HepG2 (cell line): ENCODE measurements around the gene SERINC4. TPM values are rescaled to one million over a fixed set of nuclear protein-coding genes. Genes with fewer than 3 reads are reported as not detected.

ENCODE experiments used
- ATF7-NPFF ChIP-seq: sonication (generic); formaldehyde crosslinking; IDR thresholded peaks from 2 replicates; pipeline ENCODE4 v1.8.1; 2023; ENCODE audit warnings: mild to moderate bottlenecking, low read depth, missing genetic modification reagents, moderate library complexity
- HES4 ChIP-seq: sonication (generic); formaldehyde crosslinking; IDR thresholded peaks from 2 replicates; pipeline ENCODE4 v1.9.0; 2021; ENCODE audit warnings: mild to moderate bottlenecking, missing genetic modification reagents, borderline replicate concordance
- MEIS1 ChIP-seq: sonication (generic); formaldehyde crosslinking; IDR thresholded peaks from 2 replicates; pipeline ENCODE4 v1.9.0; 2021; ENCODE audit warnings: mild to moderate bottlenecking, missing genetic modification reagents, moderate library complexity, borderline replicate concordance
- NCOR1 ChIP-seq: fragments of 200-600 bp; sonication (generic); IDR thresholded peaks from 2 replicates; pipeline ENCODE4 v1.7.0; 2017; ENCODE audit warnings: antibody characterized with exemption, low read length, borderline replicate concordance
- NFIC ChIP-seq: IDR thresholded peaks from 2 replicates; pipeline ENCODE4 v1.6.1; 2012; ENCODE audit warnings: mild to moderate bottlenecking, low read length, inconsistent platforms
- NFKB2 ChIP-seq: sonication (generic); formaldehyde crosslinking; IDR thresholded peaks from 2 replicates; pipeline ENCODE4 v1.4.0; 2020; ENCODE audit warnings: missing genetic modification reagents, borderline replicate concordance
- RNF2 ChIP-seq: fragments of 450-650 bp; conservative IDR thresholded peaks from 2 replicates; pipeline ENCODE4 v1.6.1; 2016; ENCODE audit warnings: low read depth
- ZNF331 ChIP-seq: sonication (generic); formaldehyde crosslinking; IDR thresholded peaks from 2 replicates; pipeline ENCODE4 v1.4.0; 2020; ENCODE audit warnings: missing genetic modification reagents
- ZNF431 ChIP-seq: sonication (generic); formaldehyde crosslinking; IDR thresholded peaks from 2 replicates; pipeline ENCODE4 v1.9.0; 2022; ENCODE audit warnings: missing genetic modification reagents, low read depth, mild to moderate bottlenecking, borderline replicate concordance
- ZNF567 ChIP-seq: sonication (generic); formaldehyde crosslinking; IDR thresholded peaks from 2 replicates; pipeline ENCODE4 v1.8.1; 2023; ENCODE audit warnings: mild to moderate bottlenecking, missing genetic modification reagents, borderline replicate concordance
- ZSCAN25 ChIP-seq: sonication (generic); formaldehyde crosslinking; IDR thresholded peaks from 2 replicates; pipeline ENCODE4 v1.8.0; 2022; ENCODE audit warnings: mild to moderate bottlenecking, missing genetic modification reagents
- polyA plus RNA-seq, 8 experiments: library from polyadenylated mRNA; depleted of rRNA in 3 of 8; stranded (reverse) in 7 of 8; unstranded in 1 of 8; fragments of >200 nt; fragmentation: Illumina TruSeq in 4 of 8; extraction: Trizol in 4 of 8; gene quantifications; 2 replicates each; pipeline versions ENCODE4 v1.2.1 to v1.2.3, GENCODE V29; 2011 to 2016; ENCODE audit warnings: low read depth in 4 of 8, missing spikeins in 1 of 8, mixed read lengths in 1 of 8; ENCODE audit not compliant: insufficient read depth in 1 of 8
- total RNA-seq, 5 experiments: library from RNA; depleted of rRNA; stranded (reverse); fragments of >200 nt; fragmentation: Illumina TruSeq; extraction: Trizol; gene quantifications; 2 replicates each; pipeline ENCODE4 v1.2.3, GENCODE V29; 2016; ENCODE audit warnings: low read depth in 1 of 5
- TF ChIP-seq, protein P1 (sequence below): sonication (generic); formaldehyde crosslinking; IDR thresholded peaks from 2 replicates; pipeline ENCODE4 v1.4.0; 2020; ENCODE audit warnings: missing genetic modification reagents
- TF ChIP-seq, protein P2 (sequence below): sonication (generic); formaldehyde crosslinking; IDR thresholded peaks from 2 replicates; pipeline ENCODE4 v1.8.0; 2022; ENCODE audit warnings: mild to moderate bottlenecking, missing genetic modification reagents, moderate library complexity
- TF ChIP-seq, protein P3 (sequence below): IDR thresholded peaks from 2 replicates; pipeline ENCODE4 v1.6.1; 2016
- TF ChIP-seq, protein P4 (sequence below): sonication (generic); formaldehyde crosslinking; IDR thresholded peaks from 2 replicates; pipeline ENCODE4 v1.8.1; 2022; ENCODE audit warnings: low read depth, mild to moderate bottlenecking, missing genetic modification reagents
- TF ChIP-seq, protein P5 (sequence below): sonication (generic); formaldehyde crosslinking; IDR thresholded peaks from 2 replicates; pipeline ENCODE4 v1.4.0; 2020; ENCODE audit warnings: missing genetic modification reagents
- TF ChIP-seq, protein P6 (sequence below): sonication (generic); formaldehyde crosslinking; conservative IDR thresholded peaks from 2 replicates; pipeline ENCODE4 v1.8.1; 2023; ENCODE audit warnings: missing genetic modification reagents
- TF ChIP-seq, protein P7 (sequence below): IDR thresholded peaks from 2 replicates; pipeline ENCODE4 v1.6.1; 2016; ENCODE audit warnings: missing compliant biosample characterization, missing genetic modification reagents, borderline replicate concordance

SERINC4 gene
- total and polyA plus RNA-seq, 2 of the 13 experiments (the other 11 are each of a cell fraction or from before 2014, with no cell fraction given) = not detected

DNA sequence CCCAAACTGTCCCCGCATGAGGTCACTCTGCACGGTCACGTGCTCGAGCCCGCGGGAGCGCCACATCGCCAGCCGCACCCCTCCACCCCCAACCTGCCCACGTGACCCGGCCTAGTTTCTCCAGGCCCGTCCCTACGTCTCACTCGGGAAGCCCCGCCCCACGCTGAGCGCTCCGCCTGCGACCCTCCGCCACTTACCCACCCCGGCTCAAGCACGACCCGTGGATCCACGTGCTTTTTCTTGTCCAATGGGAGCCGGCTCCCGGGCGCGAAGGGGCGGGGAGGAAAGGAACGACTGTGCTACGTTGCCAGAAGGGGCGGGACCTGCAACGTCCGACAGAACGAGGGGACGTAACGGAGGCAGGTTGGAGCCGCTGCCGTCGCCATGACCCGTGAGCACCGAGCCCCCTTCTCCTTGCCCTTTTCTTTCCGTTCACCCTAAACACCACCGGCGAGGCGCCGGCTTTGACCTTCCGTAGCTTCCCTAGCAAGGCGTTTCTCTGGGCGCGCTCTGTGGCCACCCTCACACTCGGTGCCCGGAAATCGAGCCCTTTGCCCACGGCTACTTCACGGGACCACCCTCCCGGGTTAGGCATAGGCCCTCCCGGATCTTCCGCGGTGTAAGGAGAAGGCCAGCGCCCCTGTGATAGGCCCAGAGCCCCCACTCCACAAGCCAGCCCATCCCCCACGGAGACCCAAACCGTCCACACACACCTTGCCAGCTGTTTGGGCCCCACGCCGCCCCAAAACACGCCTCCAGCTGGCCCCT, 7.8 kb downstream of the SERINC4 start, which contains the start of gene SERF2 (continued):
- TF ChIP-seq ZSCAN25 (peak; percentile 90; the same call in 1 of the 2 replicates), ZNF567 (CRISPR knock-in tag) (peak; percentile 67; the same call in 1 of the 2 replicates), ATF7-NPFF (CRISPR knock-in tag) (peak; percentile 20; the same call in 1 of the 2 replicates), NFIC (no peak), RNF2 (no peak), ZNF431 (CRISPR knock-in tag) (no peak), ZNF331 (no peak; the same call in 1 of the 2 replicates), MEIS1 (CRISPR knock-in tag) (peak; percentile 21; the same call in 1 of the 2 replicates), HES4 (CRISPR knock-in tag) (no peak), NCOR1 (no peak), NFKB2 (CRISPR knock-in tag) (peak; percentile 76; the same call in 1 of the 2 replicates)
- TF ChIP-seq, protein P1, sequence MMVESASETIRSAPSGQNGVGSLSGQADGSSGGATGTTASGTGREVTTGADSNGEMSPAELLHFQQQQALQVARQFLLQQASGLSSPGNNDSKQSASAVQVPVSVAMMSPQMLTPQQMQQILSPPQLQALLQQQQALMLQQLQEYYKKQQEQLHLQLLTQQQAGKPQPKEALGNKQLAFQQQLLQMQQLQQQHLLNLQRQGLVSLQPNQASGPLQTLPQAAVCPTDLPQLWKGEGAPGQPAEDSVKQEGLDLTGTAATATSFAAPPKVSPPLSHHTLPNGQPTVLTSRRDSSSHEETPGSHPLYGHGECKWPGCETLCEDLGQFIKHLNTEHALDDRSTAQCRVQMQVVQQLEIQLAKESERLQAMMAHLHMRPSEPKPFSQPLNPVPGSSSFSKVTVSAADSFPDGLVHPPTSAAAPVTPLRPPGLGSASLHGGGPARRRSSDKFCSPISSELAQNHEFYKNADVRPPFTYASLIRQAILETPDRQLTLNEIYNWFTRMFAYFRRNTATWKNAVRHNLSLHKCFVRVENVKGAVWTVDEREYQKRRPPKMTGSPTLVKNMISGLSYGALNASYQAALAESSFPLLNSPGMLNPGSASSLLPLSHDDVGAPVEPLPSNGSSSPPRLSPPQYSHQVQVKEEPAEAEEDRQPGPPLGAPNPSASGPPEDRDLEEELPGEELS = peak; percentile 39; the same call in 1 of the 2 replicates
- TF ChIP-seq, protein P2, sequence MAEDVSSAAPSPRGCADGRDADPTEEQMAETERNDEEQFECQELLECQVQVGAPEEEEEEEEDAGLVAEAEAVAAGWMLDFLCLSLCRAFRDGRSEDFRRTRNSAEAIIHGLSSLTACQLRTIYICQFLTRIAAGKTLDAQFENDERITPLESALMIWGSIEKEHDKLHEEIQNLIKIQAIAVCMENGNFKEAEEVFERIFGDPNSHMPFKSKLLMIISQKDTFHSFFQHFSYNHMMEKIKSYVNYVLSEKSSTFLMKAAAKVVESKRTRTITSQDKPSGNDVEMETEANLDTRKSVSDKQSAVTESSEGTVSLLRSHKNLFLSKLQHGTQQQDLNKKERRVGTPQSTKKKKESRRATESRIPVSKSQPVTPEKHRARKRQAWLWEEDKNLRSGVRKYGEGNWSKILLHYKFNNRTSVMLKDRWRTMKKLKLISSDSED (CRISPR knock-in tag) = no peak
- TF ChIP-seq, protein P3, sequence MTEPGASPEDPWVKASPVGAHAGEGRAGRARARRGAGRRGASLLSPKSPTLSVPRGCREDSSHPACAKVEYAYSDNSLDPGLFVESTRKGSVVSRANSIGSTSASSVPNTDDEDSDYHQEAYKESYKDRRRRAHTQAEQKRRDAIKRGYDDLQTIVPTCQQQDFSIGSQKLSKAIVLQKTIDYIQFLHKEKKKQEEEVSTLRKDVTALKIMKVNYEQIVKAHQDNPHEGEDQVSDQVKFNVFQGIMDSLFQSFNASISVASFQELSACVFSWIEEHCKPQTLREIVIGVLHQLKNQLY (CRISPR knock-in tag) = peak; percentile 28; the same call in 1 of the 2 replicates
- TF ChIP-seq, protein P4, sequence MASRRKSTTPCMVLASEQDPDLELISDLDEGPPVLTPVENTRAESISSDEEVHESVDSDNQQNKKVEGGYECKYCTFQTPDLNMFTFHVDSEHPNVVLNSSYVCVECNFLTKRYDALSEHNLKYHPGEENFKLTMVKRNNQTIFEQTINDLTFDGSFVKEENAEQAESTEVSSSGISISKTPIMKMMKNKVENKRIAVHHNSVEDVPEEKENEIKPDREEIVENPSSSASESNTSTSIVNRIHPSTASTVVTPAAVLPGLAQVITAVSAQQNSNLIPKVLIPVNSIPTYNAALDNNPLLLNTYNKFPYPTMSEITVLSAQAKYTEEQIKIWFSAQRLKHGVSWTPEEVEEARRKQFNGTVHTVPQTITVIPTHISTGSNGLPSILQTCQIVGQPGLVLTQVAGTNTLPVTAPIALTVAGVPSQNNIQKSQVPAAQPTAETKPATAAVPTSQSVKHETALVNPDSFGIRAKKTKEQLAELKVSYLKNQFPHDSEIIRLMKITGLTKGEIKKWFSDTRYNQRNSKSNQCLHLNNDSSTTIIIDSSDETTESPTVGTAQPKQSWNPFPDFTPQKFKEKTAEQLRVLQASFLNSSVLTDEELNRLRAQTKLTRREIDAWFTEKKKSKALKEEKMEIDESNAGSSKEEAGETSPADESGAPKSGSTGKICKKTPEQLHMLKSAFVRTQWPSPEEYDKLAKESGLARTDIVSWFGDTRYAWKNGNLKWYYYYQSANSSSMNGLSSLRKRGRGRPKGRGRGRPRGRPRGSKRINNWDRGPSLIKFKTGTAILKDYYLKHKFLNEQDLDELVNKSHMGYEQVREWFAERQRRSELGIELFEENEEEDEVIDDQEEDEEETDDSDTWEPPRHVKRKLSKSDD = peak; percentile 69; the same call in 1 of the 2 replicates
- TF ChIP-seq, protein P5, sequence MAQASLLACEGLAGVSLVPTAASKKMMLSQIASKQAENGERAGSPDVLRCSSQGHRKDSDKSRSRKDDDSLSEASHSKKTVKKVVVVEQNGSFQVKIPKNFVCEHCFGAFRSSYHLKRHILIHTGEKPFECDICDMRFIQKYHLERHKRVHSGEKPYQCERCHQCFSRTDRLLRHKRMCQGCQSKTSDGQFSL = peak; percentile 85
- TF ChIP-seq, protein P6, sequence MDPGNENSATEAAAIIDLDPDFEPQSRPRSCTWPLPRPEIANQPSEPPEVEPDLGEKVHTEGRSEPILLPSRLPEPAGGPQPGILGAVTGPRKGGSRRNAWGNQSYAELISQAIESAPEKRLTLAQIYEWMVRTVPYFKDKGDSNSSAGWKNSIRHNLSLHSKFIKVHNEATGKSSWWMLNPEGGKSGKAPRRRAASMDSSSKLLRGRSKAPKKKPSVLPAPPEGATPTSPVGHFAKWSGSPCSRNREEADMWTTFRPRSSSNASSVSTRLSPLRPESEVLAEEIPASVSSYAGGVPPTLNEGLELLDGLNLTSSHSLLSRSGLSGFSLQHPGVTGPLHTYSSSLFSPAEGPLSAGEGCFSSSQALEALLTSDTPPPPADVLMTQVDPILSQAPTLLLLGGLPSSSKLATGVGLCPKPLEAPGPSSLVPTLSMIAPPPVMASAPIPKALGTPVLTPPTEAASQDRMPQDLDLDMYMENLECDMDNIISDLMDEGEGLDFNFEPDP = 0 out of 2 replicates have a peak, but pooled peaks have one; percentile 69
- TF ChIP-seq, protein P7, sequence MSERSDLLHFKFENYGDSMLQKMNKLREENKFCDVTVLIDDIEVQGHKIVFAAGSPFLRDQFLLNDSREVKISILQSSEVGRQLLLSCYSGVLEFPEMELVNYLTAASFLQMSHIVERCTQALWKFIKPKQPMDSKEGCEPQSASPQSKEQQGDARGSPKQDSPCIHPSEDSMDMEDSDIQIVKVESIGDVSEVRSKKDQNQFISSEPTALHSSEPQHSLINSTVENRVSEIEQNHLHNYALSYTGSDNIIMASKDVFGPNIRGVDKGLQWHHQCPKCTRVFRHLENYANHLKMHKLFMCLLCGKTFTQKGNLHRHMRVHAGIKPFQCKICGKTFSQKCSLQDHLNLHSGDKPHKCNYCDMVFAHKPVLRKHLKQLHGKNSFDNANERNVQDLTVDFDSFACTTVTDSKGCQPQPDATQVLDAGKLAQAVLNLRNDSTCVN (CRISPR knock-in tag) = peak; percentile 43; the same call in 1 of the 2 replicates
